Measurements from ENCODE around the gene PIK3C2G. TPM values are rescaled to one million over a fixed set of nuclear protein-coding genes. Genes with fewer than 3 reads are reported as not detected.

The PIK3C2G gene
- total and polyA plus RNA-seq, 2 of the 13 experiments (the other 11 are each of a cell fraction or from before 2014, with no cell fraction given), result not detected

- ATAC-seq, result no peak
- no peak for TF ChIP-seq GPN1 (CRISPR knock-in tag; IDR thresholded peaks at IDR 0.05; ENCODE audit: borderline replicate concordance)
- no peak for TF ChIP-seq IRX3 (CRISPR knock-in tag; IDR thresholded peaks at IDR 0.05; ENCODE audit: borderline replicate concordance, low read depth)
- no peak for TF ChIP-seq ONECUT2 (CRISPR knock-in tag; IDR thresholded peaks at IDR 0.05)
- ChIA-PET POLR2A (no interaction called here), CTCF (ENCODE audit: low intra/inter-chr PET ratio, low total read pairs) (no interaction called here)
- Histone ChIP-seq H3K4me2 (ENCODE audit: low read depth, low read length) (no peak overlapping the region), H4K20me1 (ENCODE audit: insufficient read depth, low read length) (no peaks in the 10 kb centered on the region), H3K27ac (ENCODE audit: extremely low read length, insufficient read depth, low read length) (no peak overlapping the region), H3K4me1 (ENCODE audit: insufficient read depth, low read length) (no peaks in the 10 kb centered on the region), H3K36me3 (replicated peaks in 1 of 2; ENCODE audit: control insufficient read depth in 1 of 2, insufficient read depth in 2 of 2, low read length in 2 of 2) (no peaks in the 10 kb centered on the region), H3K9ac (ENCODE audit: insufficient read depth, low read depth, low read length) (no peak overlapping the region), H3K4me3 (replicated peaks in 1 of 3; ENCODE audit: insufficient read depth in 1 of 3, low read depth in 2 of 3, low read length in 3 of 3) (no peak overlapping the region), H3K9me3 (ENCODE audit: low read length) (no peaks in the 10 kb centered on the region), H3K79me2 (ENCODE audit: insufficient read depth, low read length) (no peaks in the 10 kb centered on the region), H2AFZ (ENCODE audit: low read length) (no peak overlapping the region), H3K27me3 (ENCODE audit: control insufficient read depth in 1 of 2, insufficient read depth in 2 of 2, low read length in 2 of 2) (no peaks in the 10 kb centered on the region)
- no peak for DNase-seq (ENCODE audit: low spot score)
- no TSS peak for BruUV-seq (replicated peaks)
- FAIRE-seq, result no peak
- in situ Hi-C loops (cut with HindIII; ENCODE audit: extremely low pct_ligation_motif_present, low pct_unique_long_range_greater_than_20kb), result no loop called here
- WGBS (ENCODE audit: low lambda C conversion rate), result 77% methylated on average over 5 of the region's 5 CpGs
- intact Hi-C loops (cut with micrococcal nuclease; ENCODE audit: unreplicated experiment), result no loop called here
Measured at GRCh38 chr12:18352312-18352711, 91.0 kb downstream of the PIK3C2G start.

- H2AFZ ChIP-seq (ENCODE audit: low read length), result no peak overlapping the region
- H4K20me1 ChIP-seq (ENCODE audit: insufficient read depth, low read length), result no peaks in the 10 kb centered on the region
- in situ Hi-C loops (cut with HindIII; ENCODE audit: extremely low pct_ligation_motif_present, low pct_unique_long_range_greater_than_20kb), result no loop called here
- no peaks in the 10 kb centered on the region for H3K9me3 ChIP-seq (ENCODE audit: low read length)
- no peak for DNase-seq (ENCODE audit: low spot score)
- no peaks in the 10 kb centered on the region for H3K36me3 ChIP-seq (replicated peaks in 1 of 2; ENCODE audit: control insufficient read depth in 1 of 2, insufficient read depth in 2 of 2, low read length in 2 of 2)
- H3K4me3 ChIP-seq (replicated peaks in 1 of 3; ENCODE audit: insufficient read depth in 1 of 3, low read depth in 2 of 3, low read length in 3 of 3), result no peak overlapping the region
- no peak for ATAC-seq
- H3K27ac ChIP-seq (ENCODE audit: extremely low read length, insufficient read depth, low read length), result no peak overlapping the region
- POLR2A ChIA-PET, result no interaction called here
- no peaks in the 10 kb centered on the region for H3K79me2 ChIP-seq (ENCODE audit: insufficient read depth, low read length)
- BruUV-seq (replicated peaks), result no TSS peak
- H3K9ac ChIP-seq (ENCODE audit: insufficient read depth, low read depth, low read length), result no peak overlapping the region
- CTCF ChIA-PET (ENCODE audit: low intra/inter-chr PET ratio, low total read pairs), result no interaction called here
- H3K4me2 ChIP-seq (ENCODE audit: low read depth, low read length), result no peak overlapping the region
- no peak for FAIRE-seq
- no peaks in the 10 kb centered on the region for H3K4me1 ChIP-seq (ENCODE audit: insufficient read depth, low read length)
- no peaks in the 10 kb centered on the region for H3K27me3 ChIP-seq (ENCODE audit: control insufficient read depth in 1 of 2, insufficient read depth in 2 of 2, low read length in 2 of 2)
- intact Hi-C loops (cut with micrococcal nuclease; ENCODE audit: unreplicated experiment), result no loop called here
- WGBS (ENCODE audit: low lambda C conversion rate), result 0% methylated on average over 1 of the region's 5 CpGs
- TF ChIP-seq UBTF (CRISPR knock-in tag; IDR thresholded peaks at IDR 0.05) (no peak), KLF6 (CRISPR knock-in tag; IDR thresholded peaks at IDR 0.05) (no peak), TERF1 (CRISPR knock-in tag; IDR thresholded peaks at IDR 0.05) (no peak), SPEN (CRISPR knock-in tag; IDR thresholded peaks at IDR 0.05; ENCODE audit: low read depth) (no peak), ZNF432 (CRISPR knock-in tag; IDR thresholded peaks at IDR 0.05; ENCODE audit: borderline replicate concordance) (no peak)
- TF ChIP-seq, protein P1, sequence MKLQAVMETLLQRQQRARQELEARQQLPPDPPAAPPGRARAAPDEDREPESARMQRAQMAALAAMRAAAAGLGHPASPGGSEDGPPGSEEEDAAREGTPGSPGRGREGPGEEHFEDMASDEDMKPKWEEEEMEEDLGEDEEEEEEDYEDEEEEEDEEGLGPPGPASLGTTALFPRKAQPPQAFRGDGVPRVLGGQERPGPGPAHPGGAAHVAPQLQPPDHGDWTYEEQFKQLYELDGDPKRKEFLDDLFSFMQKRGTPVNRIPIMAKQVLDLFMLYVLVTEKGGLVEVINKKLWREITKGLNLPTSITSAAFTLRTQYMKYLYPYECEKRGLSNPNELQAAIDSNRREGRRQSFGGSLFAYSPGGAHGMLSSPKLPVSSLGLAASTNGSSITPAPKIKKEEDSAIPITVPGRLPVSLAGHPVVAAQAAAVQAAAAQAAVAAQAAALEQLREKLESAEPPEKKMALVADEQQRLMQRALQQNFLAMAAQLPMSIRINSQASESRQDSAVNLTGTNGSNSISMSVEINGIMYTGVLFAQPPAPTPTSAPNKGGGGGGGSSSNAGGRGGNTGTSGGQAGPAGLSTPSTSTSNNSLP (IDR thresholded peaks at IDR 0.05; ENCODE audit: low read depth, low read length), result no peak
Measured at GRCh38 chr12:18355429-18355828, 94.1 kb downstream of the PIK3C2G start.
